ENCODE measurements around the gene NFATC1. TPM values are rescaled to one million over a fixed set of nuclear protein-coding genes. Genes with fewer than 3 reads are reported as not detected.

NFATC1 gene
- total RNA-seq, 4 donors from 2014 or later = 5.3 to 19.1 (median 11.8) TPM

GRCh38 chr18:79410171-79410641 is 14.5 kb downstream of the NFATC1 start:
- H3K36me3 ChIP-seq = no peaks in the 10 kb centered on the region
- H3K9me3 ChIP-seq = no peaks in the 10 kb centered on the region
- H3K27ac ChIP-seq = no peak overlapping the region
- 95% methylated on average over 28 of the region's 30 CpGs; no CpG with 5 or more reads in 1 of the 2 donors for whole genome bisulfite sequencing, 2 donors (ENCODE audit: low coverage in 1 of 2)
- intact Hi-C loops (cut with DNase I; ENCODE audit: low total_unique reads) = no loop called here
- no peak for DNase-seq
- peaks cover 0 to 4% (median 4%) of the 10 kb centered on the region in 4 donors for H3K4me1 ChIP-seq
- H3K27me3 ChIP-seq = no peaks in the 10 kb centered on the region
- H3K4me3 ChIP-seq = no peak overlapping the region
- no peak for TF ChIP-seq EP300 (IDR thresholded peaks at IDR 0.05; ENCODE audit: low read depth)
- TF ChIP-seq POLR2A (IDR thresholded peaks at IDR 0.05) = no peak
- TF ChIP-seq CTCF (IDR thresholded peaks at IDR 0.05) = no peak
- TF ChIP-seq POLR2AphosphoS5 (IDR thresholded peaks at IDR 0.05) = no peak
- in situ Hi-C loops (cut with MboI; ENCODE audit: low pct_ligation_motif_present in 1 of 4, low pct_unique_long_range_greater_than_20kb in 1 of 4, low sequenced_read_pairs in 3 of 4) = no loop called here

- no peak overlapping the region for H3K27ac ChIP-seq
- H3K36me3 ChIP-seq = no peaks in the 10 kb centered on the region
- H3K9me3 ChIP-seq = no peaks in the 10 kb centered on the region
- DNase-seq = no peak
- intact Hi-C loops (cut with DNase I; ENCODE audit: low total_unique reads) (no loop called here), in situ Hi-C loops (cut with MboI; ENCODE audit: low pct_ligation_motif_present in 1 of 4, low pct_unique_long_range_greater_than_20kb in 1 of 4, low sequenced_read_pairs in 3 of 4) (no loop called here)
- H3K4me3 ChIP-seq = no peak overlapping the region
- no peak for TF ChIP-seq POLR2A (IDR thresholded peaks at IDR 0.05)
- TF ChIP-seq EP300 (IDR thresholded peaks at IDR 0.05; ENCODE audit: low read depth) = no peak
- no peak for TF ChIP-seq POLR2AphosphoS5 (IDR thresholded peaks at IDR 0.05)
- TF ChIP-seq CTCF (IDR thresholded peaks at IDR 0.05) = no peak
- 95 to 100% methylated on average over 5 to 76 of the region's 84 CpGs for WGBS, 2 donors (ENCODE audit: low coverage in 1 of 2)
- no peaks in the 10 kb centered on the region for H3K27me3 ChIP-seq
- no peaks in the 10 kb centered on the region for H3K4me1 ChIP-seq
Measured at GRCh38 chr18:79410731-79411613, 15.2 kb downstream of the NFATC1 start.

- TF ChIP-seq CTCF (IDR thresholded peaks at IDR 0.05) (no peak), POLR2A (IDR thresholded peaks at IDR 0.05) (no peak), POLR2AphosphoS5 (IDR thresholded peaks at IDR 0.05) (no peak), EP300 (IDR thresholded peaks at IDR 0.05; ENCODE audit: low read depth) (no peak)
- H3K4me1 ChIP-seq = no peaks in the 10 kb centered on the region
- no peak overlapping the region for H3K27ac ChIP-seq
- 70 to 84% methylated on average over 16 to 47 of the region's 47 CpGs for WGBS, 2 donors (ENCODE audit: low coverage in 1 of 2)
- no peak overlapping the region for H3K4me3 ChIP-seq
- DNase-seq = no peak
- in situ Hi-C loops (cut with MboI; ENCODE audit: low pct_ligation_motif_present in 1 of 4, low pct_unique_long_range_greater_than_20kb in 1 of 4, low sequenced_read_pairs in 3 of 4) (no loop called here), intact Hi-C loops (cut with DNase I; ENCODE audit: low total_unique reads) (no loop called here)
- H3K9me3 ChIP-seq = no peaks in the 10 kb centered on the region
- H3K36me3 ChIP-seq = no peaks in the 10 kb centered on the region
- no peaks in the 10 kb centered on the region for H3K27me3 ChIP-seq
Measured at GRCh38 chr18:79411614-79412526, 16.1 kb downstream of the NFATC1 start.

- TF ChIP-seq POLR2AphosphoS5 (IDR thresholded peaks at IDR 0.05) (no peak), CTCF (IDR thresholded peaks at IDR 0.05) (no peak), EP300 (IDR thresholded peaks at IDR 0.05; ENCODE audit: low read depth) (no peak), POLR2A (IDR thresholded peaks at IDR 0.05) (no peak)
- in situ Hi-C loops (cut with MboI; ENCODE audit: low pct_ligation_motif_present in 1 of 4, low pct_unique_long_range_greater_than_20kb in 1 of 4, low sequenced_read_pairs in 3 of 4) (no loop called here), intact Hi-C loops (cut with DNase I; ENCODE audit: low total_unique reads) (no loop called here)
Measured at GRCh38 chr18:79413025-79413424, 17.3 kb downstream of the NFATC1 start.

More at GRCh38 chr18:79413025-79413424, 17.3 kb downstream of the NFATC1 start:
- WGBS, 2 donors (ENCODE audit: low coverage in 1 of 2) = 89% methylated on average over 16 of the region's 16 CpGs; no CpG with 5 or more reads in 1 of the 2 donors
- Histone ChIP-seq H3K4me1 (no peaks in the 10 kb centered on the region), H3K27ac (no peak overlapping the region), H3K9me3 (no peaks in the 10 kb centered on the region), H3K36me3 (no peaks in the 10 kb centered on the region), H3K4me3 (no peak overlapping the region), H3K27me3 (no peaks in the 10 kb centered on the region)
- DNase-seq = no peak

Measured in transverse colon (tissue), 4 donors.